HepG2 (cell line): ENCODE measurements around the gene ARRDC1. TPM values are rescaled to one million over a fixed set of nuclear protein-coding genes. Genes with fewer than 3 reads are reported as not detected.

Experiments used
- CBX5 ChIP-seq: sonication (generic); formaldehyde crosslinking; IDR thresholded peaks from 2 replicates; pipeline ENCODE4 v1.4.0; 2020; ENCODE audit warnings: missing genetic modification reagents, borderline replicate concordance
- CEBPG ChIP-seq: IDR thresholded peaks from 2 replicates; pipeline ENCODE4 v1.6.1; 2016
- GATAD2A ChIP-seq: IDR thresholded peaks from 2 replicates; pipeline ENCODE4 v1.6.1; 2016
- HOXA5 ChIP-seq: sonication (generic); formaldehyde crosslinking; IDR thresholded peaks from 2 replicates; pipeline ENCODE4 v1.4.0; 2020; ENCODE audit warnings: missing genetic modification reagents
- KAT7 ChIP-seq: IDR thresholded peaks from 2 replicates; pipeline ENCODE4 v1.6.1; 2018; ENCODE audit warnings: borderline replicate concordance, missing compliant biosample characterization
- PAF1 ChIP-seq: IDR thresholded peaks from 2 replicates; pipeline ENCODE4 v1.6.1; 2016; ENCODE audit warnings: missing genetic modification reagents, missing compliant biosample characterization
- PHF20 ChIP-seq: sonication (generic); formaldehyde crosslinking; IDR thresholded peaks from 2 replicates; pipeline ENCODE4 v1.5.0; 2020; ENCODE audit warnings: mild to moderate bottlenecking, missing genetic modification reagents
- SAP130 ChIP-seq: IDR thresholded peaks from 2 replicates; pipeline ENCODE4 v1.6.1; 2016; ENCODE audit warnings: low read depth
- WIZ ChIP-seq: sonication (generic); formaldehyde crosslinking; IDR thresholded peaks from 2 replicates; pipeline ENCODE4 v1.5.1; 2020; ENCODE audit warnings: mild to moderate bottlenecking, missing genetic modification reagents
- ZBTB43 ChIP-seq: sonication (generic); formaldehyde crosslinking; conservative IDR thresholded peaks from 2 replicates; pipeline ENCODE4 v1.4.0; 2020; ENCODE audit warnings: missing genetic modification reagents
- ZNF143 ChIP-seq: sonication (generic); formaldehyde crosslinking; IDR thresholded peaks from 2 replicates; pipeline ENCODE4 v1.4.0; 2020; ENCODE audit warnings: missing genetic modification reagents
- ZNF296 ChIP-seq: sonication (generic); formaldehyde crosslinking; conservative IDR thresholded peaks from 2 replicates; pipeline ENCODE4 v1.5.0; 2020; ENCODE audit warnings: mild to moderate bottlenecking, missing genetic modification reagents
- ZNF557 ChIP-seq: sonication (generic); formaldehyde crosslinking; IDR thresholded peaks from 2 replicates; pipeline ENCODE4 v1.4.0; 2020; ENCODE audit warnings: missing genetic modification reagents
- ZNF598 ChIP-seq: sonication (generic); formaldehyde crosslinking; IDR thresholded peaks from 2 replicates; pipeline ENCODE4 v1.5.1; 2020; ENCODE audit warnings: mild to moderate bottlenecking, missing genetic modification reagents, borderline replicate concordance
- ZNF713 ChIP-seq: sonication (generic); formaldehyde crosslinking; IDR thresholded peaks from 2 replicates; pipeline ENCODE4 v1.4.0; 2020; ENCODE audit warnings: mild to moderate bottlenecking, missing genetic modification reagents
- polyA plus RNA-seq, 8 experiments: library from polyadenylated mRNA; depleted of rRNA in 3 of 8; stranded (reverse) in 7 of 8; unstranded in 1 of 8; fragments of >200 nt; fragmentation: Illumina TruSeq in 4 of 8; extraction: Trizol in 4 of 8; gene quantifications; 2 replicates each; pipeline versions ENCODE4 v1.2.1 to v1.2.3, GENCODE V29; 2011 to 2016; ENCODE audit warnings: low read depth in 4 of 8, missing spikeins in 1 of 8, mixed read lengths in 1 of 8; ENCODE audit not compliant: insufficient read depth in 1 of 8
- total RNA-seq, 5 experiments: library from RNA; depleted of rRNA; stranded (reverse); fragments of >200 nt; fragmentation: Illumina TruSeq; extraction: Trizol; gene quantifications; 2 replicates each; pipeline ENCODE4 v1.2.3, GENCODE V29; 2016; ENCODE audit warnings: low read depth in 1 of 5
- TF ChIP-seq, protein P1 (sequence below), 2 experiments: sonication (generic) in 1 of 2; formaldehyde crosslinking in 1 of 2; IDR thresholded peaks; 2 replicates each; pipeline versions ENCODE4 v1.6.1 to v1.9.0; 2014 to 2022; ENCODE audit warnings: antibody characterized with exemption in 1 of 2, borderline replicate concordance in 1 of 2, inconsistent platforms in 1 of 2, low read depth in 1 of 2, missing genetic modification reagents in 1 of 2
- TF ChIP-seq, protein P2 (sequence below): sonication (generic); formaldehyde crosslinking; IDR thresholded peaks from 2 replicates; pipeline ENCODE4 v1.5.0; 2020; ENCODE audit warnings: missing genetic modification reagents
- TF ChIP-seq, protein P3 (sequence below): sonication (generic); formaldehyde crosslinking; IDR thresholded peaks from 2 replicates; pipeline ENCODE4 v1.5.1; 2020; ENCODE audit warnings: missing genetic modification reagents, mild to moderate bottlenecking, borderline replicate concordance
- TF ChIP-seq, protein P4 (sequence below): sonication (generic); formaldehyde crosslinking; IDR thresholded peaks from 2 replicates; pipeline ENCODE4 v1.5.0; 2020; ENCODE audit warnings: missing genetic modification reagents, mild to moderate bottlenecking, borderline replicate concordance

ARRDC1 gene
- total and polyA plus RNA-seq, 2 of the 13 experiments (the other 11 are each of a cell fraction or from before 2014, with no cell fraction given), result 21.7 to 44.4 TPM

DNA sequence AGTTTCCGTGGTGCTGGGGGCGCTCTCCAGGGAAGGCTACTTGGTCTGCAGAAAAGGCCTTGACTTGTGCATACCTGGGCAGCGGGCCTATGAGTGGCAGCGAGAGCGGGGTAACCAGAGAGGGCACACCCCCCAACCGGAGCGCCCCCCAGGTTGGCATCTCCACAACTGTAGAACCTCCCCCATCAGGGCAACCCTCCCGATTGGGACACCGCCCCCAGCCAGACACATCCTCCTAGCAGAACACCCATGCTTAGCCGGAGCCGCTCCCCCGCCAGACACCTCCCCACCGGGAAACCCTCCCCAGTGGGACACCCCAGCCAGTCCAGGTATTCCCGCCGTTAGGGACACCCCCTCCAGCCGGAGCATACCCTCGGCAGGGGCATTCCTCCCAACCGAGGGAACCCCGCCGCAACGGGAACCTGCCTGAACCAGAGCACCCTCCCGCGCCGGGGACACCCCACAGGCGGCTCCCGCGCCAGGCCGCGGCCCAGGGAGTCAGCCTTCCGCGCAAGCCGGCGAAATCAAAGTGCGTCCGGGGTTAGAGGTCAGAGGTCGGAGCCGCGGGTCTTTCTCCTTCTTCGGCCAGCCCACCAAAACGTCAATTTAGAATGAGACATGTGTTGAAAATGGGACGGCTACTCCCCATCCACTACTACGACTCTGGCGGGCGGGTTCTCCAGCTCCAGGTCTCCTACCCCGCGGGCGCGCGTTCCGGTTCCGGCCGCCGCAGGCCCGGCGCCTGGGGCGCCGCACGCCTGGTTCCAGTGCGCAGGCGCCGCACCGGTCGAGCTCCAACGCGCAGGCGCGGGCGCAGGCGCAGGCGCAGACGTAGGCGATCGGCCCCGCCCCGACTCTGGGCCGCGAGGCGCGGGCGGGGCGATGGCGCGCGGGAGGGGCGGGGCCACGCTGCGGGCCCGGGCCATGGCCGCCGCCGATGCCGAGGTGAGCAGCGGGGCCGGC, 12.9 kb downstream of the ARRDC1 start, which contains the start of gene EHMT1 (continued):
- TF ChIP-seq, protein P1, sequence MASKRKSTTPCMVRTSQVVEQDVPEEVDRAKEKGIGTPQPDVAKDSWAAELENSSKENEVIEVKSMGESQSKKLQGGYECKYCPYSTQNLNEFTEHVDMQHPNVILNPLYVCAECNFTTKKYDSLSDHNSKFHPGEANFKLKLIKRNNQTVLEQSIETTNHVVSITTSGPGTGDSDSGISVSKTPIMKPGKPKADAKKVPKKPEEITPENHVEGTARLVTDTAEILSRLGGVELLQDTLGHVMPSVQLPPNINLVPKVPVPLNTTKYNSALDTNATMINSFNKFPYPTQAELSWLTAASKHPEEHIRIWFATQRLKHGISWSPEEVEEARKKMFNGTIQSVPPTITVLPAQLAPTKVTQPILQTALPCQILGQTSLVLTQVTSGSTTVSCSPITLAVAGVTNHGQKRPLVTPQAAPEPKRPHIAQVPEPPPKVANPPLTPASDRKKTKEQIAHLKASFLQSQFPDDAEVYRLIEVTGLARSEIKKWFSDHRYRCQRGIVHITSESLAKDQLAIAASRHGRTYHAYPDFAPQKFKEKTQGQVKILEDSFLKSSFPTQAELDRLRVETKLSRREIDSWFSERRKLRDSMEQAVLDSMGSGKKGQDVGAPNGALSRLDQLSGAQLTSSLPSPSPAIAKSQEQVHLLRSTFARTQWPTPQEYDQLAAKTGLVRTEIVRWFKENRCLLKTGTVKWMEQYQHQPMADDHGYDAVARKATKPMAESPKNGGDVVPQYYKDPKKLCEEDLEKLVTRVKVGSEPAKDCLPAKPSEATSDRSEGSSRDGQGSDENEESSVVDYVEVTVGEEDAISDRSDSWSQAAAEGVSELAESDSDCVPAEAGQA (IDR thresholded peaks at IDR 0.05; ENCODE audit: low read depth), result peak; percentile 15; the same call in 1 of the 2 replicates
- TF ChIP-seq, protein P1 (CRISPR knock-in tag; IDR thresholded peaks at IDR 0.05; ENCODE audit: borderline replicate concordance), result no peak
- TF ChIP-seq ZNF296 (CRISPR knock-in tag), result no peak
- 0 out of 2 replicates have a peak, but pooled peaks have one; percentile 52 for TF ChIP-seq HOXA5 (CRISPR knock-in tag)
- TF ChIP-seq, protein P2, sequence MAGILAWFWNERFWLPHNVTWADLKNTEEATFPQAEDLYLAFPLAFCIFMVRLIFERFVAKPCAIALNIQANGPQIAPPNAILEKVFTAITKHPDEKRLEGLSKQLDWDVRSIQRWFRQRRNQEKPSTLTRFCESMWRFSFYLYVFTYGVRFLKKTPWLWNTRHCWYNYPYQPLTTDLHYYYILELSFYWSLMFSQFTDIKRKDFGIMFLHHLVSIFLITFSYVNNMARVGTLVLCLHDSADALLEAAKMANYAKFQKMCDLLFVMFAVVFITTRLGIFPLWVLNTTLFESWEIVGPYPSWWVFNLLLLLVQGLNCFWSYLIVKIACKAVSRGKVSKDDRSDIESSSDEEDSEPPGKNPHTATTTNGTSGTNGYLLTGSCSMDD (CRISPR knock-in tag), result no peak
- TF ChIP-seq CBX5 (CRISPR knock-in tag), result no peak
- no peak for TF ChIP-seq PAF1 (CRISPR knock-in tag)
- TF ChIP-seq PHF20 (CRISPR knock-in tag), result peak; percentile 88
- peak; percentile 31; the same call in 1 of the 2 replicates for TF ChIP-seq ZNF143
- TF ChIP-seq CEBPG (CRISPR knock-in tag), result no peak
- TF ChIP-seq GATAD2A (CRISPR knock-in tag), result no peak
- TF ChIP-seq, protein P3, sequence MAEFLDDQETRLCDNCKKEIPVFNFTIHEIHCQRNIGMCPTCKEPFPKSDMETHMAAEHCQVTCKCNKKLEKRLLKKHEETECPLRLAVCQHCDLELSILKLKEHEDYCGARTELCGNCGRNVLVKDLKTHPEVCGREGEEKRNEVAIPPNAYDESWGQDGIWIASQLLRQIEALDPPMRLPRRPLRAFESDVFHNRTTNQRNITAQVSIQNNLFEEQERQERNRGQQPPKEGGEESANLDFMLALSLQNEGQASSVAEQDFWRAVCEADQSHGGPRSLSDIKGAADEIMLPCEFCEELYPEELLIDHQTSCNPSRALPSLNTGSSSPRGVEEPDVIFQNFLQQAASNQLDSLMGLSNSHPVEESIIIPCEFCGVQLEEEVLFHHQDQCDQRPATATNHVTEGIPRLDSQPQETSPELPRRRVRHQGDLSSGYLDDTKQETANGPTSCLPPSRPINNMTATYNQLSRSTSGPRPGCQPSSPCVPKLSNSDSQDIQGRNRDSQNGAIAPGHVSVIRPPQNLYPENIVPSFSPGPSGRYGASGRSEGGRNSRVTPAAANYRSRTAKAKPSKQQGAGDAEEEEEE, result no peak
- TF ChIP-seq ZNF713 (CRISPR knock-in tag), result no peak
- peak; percentile 63; the same call in 1 of the 2 replicates for TF ChIP-seq KAT7 (CRISPR knock-in tag)
- TF ChIP-seq WIZ (CRISPR knock-in tag), result no peak
- peak; percentile 87 for TF ChIP-seq SAP130
- TF ChIP-seq ZNF557 (CRISPR knock-in tag), result no peak
- no peak for TF ChIP-seq ZBTB43 (CRISPR knock-in tag)
- TF ChIP-seq ZNF598 (CRISPR knock-in tag), result no peak
- TF ChIP-seq, protein P4, sequence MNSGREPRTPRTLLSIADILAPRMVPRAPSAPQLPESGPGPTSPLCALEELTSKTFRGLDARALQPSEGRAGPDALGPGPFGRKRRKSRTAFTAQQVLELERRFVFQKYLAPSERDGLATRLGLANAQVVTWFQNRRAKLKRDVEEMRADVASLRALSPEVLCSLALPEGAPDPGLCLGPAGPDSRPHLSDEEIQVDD (CRISPR knock-in tag), result no peak
